Measurements from ENCODE around the gene ERVMER34-1.

DNA sequence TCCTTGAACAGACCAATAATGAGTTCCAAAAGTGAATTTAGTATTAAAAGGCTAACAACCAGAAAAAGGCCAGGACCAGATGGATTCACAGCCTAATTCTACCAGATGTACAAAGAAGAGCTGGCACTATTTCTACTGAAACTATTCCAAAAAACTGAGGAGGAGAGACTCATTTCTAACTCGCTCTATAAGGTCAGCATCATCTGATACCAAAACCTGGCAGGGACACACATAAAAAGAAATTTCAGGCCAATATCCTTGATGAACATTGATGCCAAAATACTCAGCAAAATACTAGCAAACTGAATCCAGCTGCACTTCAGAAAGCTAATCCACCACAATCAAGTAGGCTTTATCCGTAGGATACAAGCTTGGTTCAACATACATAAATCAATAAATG, 56.3 kb downstream of the ERVMER34-1 start:
- TF ChIP-seq YY1 (IDR thresholded peaks at IDR 0.05; ENCODE audit: insufficient read depth, insufficient read length): no peak
- no peak for TF ChIP-seq SUZ12 (IDR thresholded peaks at IDR 0.05; ENCODE audit: extremely low read depth, insufficient read depth, insufficient read length)
- no peak for TF ChIP-seq ZNF274 (IDR thresholded peaks at IDR 0.05; ENCODE audit: low read depth, low read length)

All from NT2/D1 (cell line).